SHP77 treated with DMSO at 0.1 percent for 48 hours (cell line): ENCODE results near the gene RASAL3.
A peak's percentile ranks its signal among the peaks of the same experiment; 100 is the strongest.
"Not testable (repeated sequence)": the region's sequence is repeated elsewhere in the genome, so short reads cannot be mapped to it uniquely, and the experiment has no call there.

Source experiments
- DNase-seq: peaks from one replicate; lab custom pipeline; 2025; lab: John Stamatoyannopoulos, UW

RASAL3 gene

GRCh38 chr19:15464394-15465385, at the start of gene RASAL3:
RASAL3 (minus strand) TSS chr19:15464544; CDS start chr19:15464358, 186 bp downstream.
- DNase-seq: no peak

GRCh38 chr19:15511671-15512424, 47.5 kb upstream of the RASAL3 start:
- DNase-seq: no peak

GRCh38 chr19:15508035-15508710, 43.8 kb upstream of the RASAL3 start, which contains the start of gene CYP4F22:
CYP4F22 (plus strand) TSS chr19:15508525; CDS start chr19:15525337, 16,812 bp downstream.
- DNase-seq: no peak

GRCh38 chr19:15507068-15508034, 43.0 kb upstream of the RASAL3 start:
- no peak for DNase-seq

- DNase-seq: no peak
Observed at GRCh38 chr19:15506074-15506571, 41.8 kb upstream of the RASAL3 start.

- DNase-seq: no peak
Observed at GRCh38 chr19:15502264-15502663, 37.9 kb upstream of the RASAL3 start.

- DNase-seq: no peak
Observed at GRCh38 chr19:15501596-15501995, 37.3 kb upstream of the RASAL3 start.

GRCh38 chr19:15498910-15499309, 34.6 kb upstream of the RASAL3 start:
- no peak for DNase-seq

GRCh38 chr19:15498156-15498858, 34.0 kb upstream of the RASAL3 start:
- DNase-seq: no peak

- no peak for DNase-seq
Observed at GRCh38 chr19:15495151-15495550, 30.8 kb upstream of the RASAL3 start.

- no peak for DNase-seq
Observed at GRCh38 chr19:15488489-15489226, 24.3 kb upstream of the RASAL3 start.

GRCh38 chr19:15487038-15487437, 22.7 kb upstream of the RASAL3 start:
- DNase-seq: no peak

GRCh38 chr19:15485768-15486167, 21.4 kb upstream of the RASAL3 start:
- DNase-seq: not testable (repeated sequence)

GRCh38 chr19:15480996-15481395, 16.7 kb upstream of the RASAL3 start:
- DNase-seq: not testable (repeated sequence)

GRCh38 chr19:15479391-15480345, 15.3 kb upstream of the RASAL3 start, which contains the start of gene PGLYRP2:
PGLYRP2 (minus strand) TSS chr19:15479501; CDS start chr19:15479371, 130 bp downstream.
- DNase-seq: peak; percentile 16

GRCh38 chr19:15476325-15476724, 12.0 kb upstream of the RASAL3 start:
- DNase-seq: no peak

GRCh38 chr19:15475611-15476010, 11.3 kb upstream of the RASAL3 start:
- DNase-seq: no peak

- no peak for DNase-seq
Observed at GRCh38 chr19:15475169-15475568, 10.8 kb upstream of the RASAL3 start.
